Heart left ventricle (tissue), 16 donors: ENCODE measurements around the gene HRH2. TPM values are rescaled to one million over a fixed set of nuclear protein-coding genes. Genes with fewer than 3 reads are reported as not detected.

ENCODE experiments used
- ATAC-seq, 4 donors: fragments of 200-7000 bp; cut with Tn5 transposase; one replicate each; pipeline ENCODE4 v1.9.1; 2020 to 2022; ENCODE audit warnings: moderate library complexity in 4 of 4, mild to moderate bottlenecking in 3 of 4, moderate number of reproducible peaks in 1 of 4
- DNase-seq, 5 donors: peaks; one replicate each; pipeline ENCODE4 v3.0.0-alpha.2; 2020
- H3K27ac ChIP-seq, 12 donors: fragments of 200-600 bp; sonication (generic) in 4 of 12; one replicate each; pipeline versions ENCODE4 v1.5.0 to v1.8.0; 2016 to 2022; ENCODE audit warnings: mild to moderate bottlenecking in 2 of 12
- H3K27me3 ChIP-seq, 9 donors: fragments of 200-600 bp; sonication (generic) in 2 of 9; one replicate each; pipeline versions ENCODE4 v1.5.1 to v1.8.0; 2016 to 2022; ENCODE audit warnings: mild to moderate bottlenecking in 3 of 9
- H3K36me3 ChIP-seq, 9 donors: fragments of 200-600 bp; sonication (generic) in 2 of 9; one replicate each; pipeline versions ENCODE4 v1.5.0 to v1.8.0; 2018 to 2022; ENCODE audit warnings: mild to moderate bottlenecking in 2 of 9
- H3K4me1 ChIP-seq, 12 donors: fragments of 200-600 bp; sonication (generic) in 4 of 12; one replicate each; pipeline versions ENCODE4 v1.5.0 to v1.8.0; 2016 to 2022; ENCODE audit warnings: mild to moderate bottlenecking in 3 of 12
- H3K4me3 ChIP-seq, 12 donors: fragments of 200-600 bp; sonication (generic) in 4 of 12; one replicate each; pipeline versions ENCODE4 v1.5.0 to v1.8.0; 2017 to 2022; ENCODE audit warnings: mild to moderate bottlenecking in 9 of 12, moderate library complexity in 4 of 12
- H3K9me3 ChIP-seq, 12 donors: fragments of 200-600 bp; sonication (generic) in 4 of 12; one replicate each; pipeline versions ENCODE4 v1.5.0 to v1.8.0; 2016 to 2022; ENCODE audit warnings: mild to moderate bottlenecking in 1 of 12
- POLR2A ChIP-seq, 2 donors: fragments of 450-650 bp; IDR thresholded peaks; one replicate each; pipeline ENCODE4 v1.6.1; 2017; ENCODE audit warnings: antibody characterized with exemption in 2 of 2, mild to moderate bottlenecking in 2 of 2, moderate library complexity in 2 of 2
- WGBS, 4 donors: extraction: QIAGEN DNeasy Blood & Tissue Kit in 2 of 4; methylation state at CpG; one replicate each; pipeline versions ENCODE4 v1.1.5 to v1.1.7; 2013 to 2018; 5-methylcytosine and 5-hydroxymethylcytosine counted together
- intact Hi-C, 10 donors: fragments of 100-400 bp; cut with DNase I; formaldehyde crosslinking; loops; one replicate each; pipeline versions ENCODE4 v1.11.1 to v1.14.2; 2022
- polyA plus RNA-seq, 2 donors: library from polyadenylated mRNA; stranded (reverse); fragments of 200-250 nt; gene quantifications; one replicate each; pipeline ENCODE4 v1.2.3, GENCODE V29; 2013
- total RNA-seq, 9 donors: library from RNA; depleted of rRNA in 2 of 9; stranded (reverse); fragments of >200 nt in 2 of 9; fragmentation: NEBNext Ultra II Directional in 3 of 9; extraction: Animal tissue kit (Norgen Biotek cat#: 25700) in 3 of 9; gene quantifications; one replicate each; pipeline versions ENCODE4 v1.1.0 to v1.2.4, GENCODE V29; 2016 to 2023
- TF ChIP-seq, protein P1 (sequence below), 12 donors: fragments of 200-600 bp; sonication (generic) in 4 of 12; IDR thresholded peaks; one replicate each; pipeline versions ENCODE4 v1.5.0 to v1.8.0; 2018 to 2022; ENCODE audit warnings: antibody characterized with exemption in 12 of 12, mild to moderate bottlenecking in 5 of 12
- donor health status: ischemic (EF 13 %, LVEDD 7.1; RV severe dilation, severe dysfunction).
- donor health status: healthy with polysubstance abuse.
- donor health status: DM: no; HTN: yes; CAD: no.
- donor health status: DM: no; HTN: no; CAD: no.
- donor health status: ischemic (EF 25% LVEDD 6.9; RV normal size, moderate dysfunction).
- donor health status: ischemic (EF 25% LVEDD 5.7; RV mildly dilated, moderate dysfunction).
- donor health status: healthy.
- donor health status: DM: yes; HTN: yes; CAD: no.
- donor health status: ischemic (EF 35%, LVEDD 5.7; RV mildly dilated, moderate dysfunction).
- donor health status: nonischemic (EF 11% LVEDD 7.7; RV severe dilation, severe dysfunction).
- donor health status: DM: yes; HTN: yes; CAD: no.
- donor health status: PGD.
- donor health status: ischemic (EF 29% LVEDD 5.4; RV normal size, mild dysfunction).
- donor health status: nonischemic (EF 23%, LVEDD 6.1; RV moderate dilation, normal function).

Gene HRH2
- total and polyA plus RNA-seq, 11 donors: 26.0 to 66.0 (median 35.8) TPM

DNA sequence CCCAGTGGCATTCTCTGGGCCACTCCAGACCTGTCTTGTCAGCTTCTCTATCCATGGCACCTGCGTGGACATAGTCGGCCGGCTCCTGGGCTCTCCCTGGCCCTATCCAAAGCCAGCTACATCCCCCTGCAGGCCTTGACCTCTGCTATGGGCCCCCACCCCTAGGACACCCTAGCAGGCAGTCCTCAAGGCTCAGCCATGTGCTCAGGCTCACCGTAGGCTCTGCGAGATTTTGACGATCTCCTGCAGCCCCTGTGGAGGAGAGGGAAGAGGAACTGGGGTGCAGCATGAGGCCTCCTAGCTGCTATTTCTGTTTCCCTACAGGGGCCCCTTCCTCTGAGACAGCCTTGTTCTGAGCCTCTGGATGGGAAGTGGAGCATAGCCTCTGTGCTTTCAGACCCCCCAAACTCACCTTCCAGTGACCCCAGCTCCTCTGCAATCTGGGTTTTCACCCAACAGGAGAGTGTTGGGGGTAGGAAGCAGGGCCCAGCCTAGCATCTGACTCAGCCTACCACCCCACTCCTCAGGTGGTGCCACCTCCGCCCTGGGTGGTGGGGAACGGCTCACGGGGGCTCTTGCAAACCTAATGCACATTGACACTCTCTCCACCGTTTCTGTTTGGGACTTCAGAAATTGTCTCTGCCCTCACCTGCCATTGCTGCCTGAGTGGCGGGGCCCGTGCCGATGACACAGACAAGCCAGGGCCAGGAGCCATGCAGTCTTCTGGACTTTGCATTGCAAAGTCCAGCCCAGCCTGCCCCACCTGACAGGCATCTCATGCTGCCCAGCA is 36.7 kb downstream of the HRH2 start:
- peak in 1 of 4 donors; percentile 11 for ATAC-seq
- DNase-seq: no peak
- intact Hi-C loops: no loop called here
- Histone ChIP-seq H3K27ac (peak overlapping the region in 7 of 12 donors; percentile 6 to 89 (median 46)), H3K4me1 (peaks cover 0 to 73% (median 28%) of the 10 kb centered on the region in 12 donors), H3K27me3 (no peaks in the 10 kb centered on the region), H3K4me3 (no peak overlapping the region), H3K36me3 (peaks cover 0 to 8% (median 0%) of the 10 kb centered on the region in 9 donors), H3K9me3 (no peaks in the 10 kb centered on the region)
- 62 to 71% (median 67%) methylated on average over 12 to 13 of the region's 13 CpGs for WGBS, 4 donors
- TF ChIP-seq, protein P1, sequence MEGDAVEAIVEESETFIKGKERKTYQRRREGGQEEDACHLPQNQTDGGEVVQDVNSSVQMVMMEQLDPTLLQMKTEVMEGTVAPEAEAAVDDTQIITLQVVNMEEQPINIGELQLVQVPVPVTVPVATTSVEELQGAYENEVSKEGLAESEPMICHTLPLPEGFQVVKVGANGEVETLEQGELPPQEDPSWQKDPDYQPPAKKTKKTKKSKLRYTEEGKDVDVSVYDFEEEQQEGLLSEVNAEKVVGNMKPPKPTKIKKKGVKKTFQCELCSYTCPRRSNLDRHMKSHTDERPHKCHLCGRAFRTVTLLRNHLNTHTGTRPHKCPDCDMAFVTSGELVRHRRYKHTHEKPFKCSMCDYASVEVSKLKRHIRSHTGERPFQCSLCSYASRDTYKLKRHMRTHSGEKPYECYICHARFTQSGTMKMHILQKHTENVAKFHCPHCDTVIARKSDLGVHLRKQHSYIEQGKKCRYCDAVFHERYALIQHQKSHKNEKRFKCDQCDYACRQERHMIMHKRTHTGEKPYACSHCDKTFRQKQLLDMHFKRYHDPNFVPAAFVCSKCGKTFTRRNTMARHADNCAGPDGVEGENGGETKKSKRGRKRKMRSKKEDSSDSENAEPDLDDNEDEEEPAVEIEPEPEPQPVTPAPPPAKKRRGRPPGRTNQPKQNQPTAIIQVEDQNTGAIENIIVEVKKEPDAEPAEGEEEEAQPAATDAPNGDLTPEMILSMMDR (IDR thresholded peaks at IDR 0.05): no peak
- TF ChIP-seq POLR2A (IDR thresholded peaks at IDR 0.05): no peak

DNA sequence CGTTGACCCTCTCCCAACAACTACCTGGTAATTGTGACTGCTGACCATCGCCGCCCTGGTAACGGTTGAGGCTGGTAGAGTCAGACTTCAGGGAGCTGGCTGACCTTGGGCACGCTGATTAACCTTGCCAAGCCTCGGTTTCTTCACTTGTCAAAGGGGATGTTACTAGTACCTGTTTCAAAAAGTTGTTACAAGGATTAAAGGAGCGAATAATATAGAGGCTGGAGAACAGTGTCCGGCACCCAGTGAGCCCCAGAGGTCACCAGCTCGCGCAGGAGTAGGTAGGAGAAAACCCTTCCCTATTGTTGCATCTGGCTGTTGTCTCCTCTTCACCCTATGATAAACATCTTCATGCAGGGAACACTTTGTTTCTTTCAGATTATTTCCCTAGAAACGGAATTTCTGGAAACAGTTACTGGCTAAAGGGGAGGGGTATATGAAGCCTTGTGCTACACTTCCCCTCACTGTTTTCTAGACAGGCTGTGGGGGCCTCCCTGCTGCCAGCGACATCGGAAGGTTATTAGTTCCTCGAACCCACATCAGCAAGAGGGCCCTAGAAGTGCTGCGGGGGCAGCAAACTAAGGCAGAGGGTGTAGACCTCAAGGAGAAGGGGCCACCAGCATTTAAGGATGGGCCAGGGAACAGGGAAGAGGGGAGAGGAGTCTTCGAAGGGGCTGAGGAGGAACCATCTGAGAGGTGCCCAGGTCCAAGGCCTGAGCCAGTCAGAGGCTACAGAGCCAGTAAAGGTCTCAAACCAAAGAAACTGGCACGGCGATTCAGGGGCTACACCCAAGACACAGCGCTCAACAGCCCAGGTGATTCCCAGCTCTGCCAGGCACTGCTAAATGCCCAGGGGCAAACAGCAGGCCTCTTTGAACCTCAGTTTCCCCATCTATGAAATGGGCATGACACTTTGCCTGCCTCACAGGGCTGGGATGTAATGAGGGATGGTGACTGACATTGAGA is 37.6 kb downstream of the HRH2 start:
- ATAC-seq (peak in 1 of 4 donors; percentile 14), DNase-seq (no peak)
- TF ChIP-seq, protein P1 (IDR thresholded peaks at IDR 0.05): no peak
- TF ChIP-seq POLR2A (IDR thresholded peaks at IDR 0.05): no peak
- H3K9me3 ChIP-seq: no peaks in the 10 kb centered on the region
- no peak overlapping the region for H3K4me3 ChIP-seq
- H3K27me3 ChIP-seq: no peaks in the 10 kb centered on the region
- H3K4me1 ChIP-seq: peaks cover 0 to 64% (median 24%) of the 10 kb centered on the region in 12 donors
- intact Hi-C loops: no loop called here
- H3K36me3 ChIP-seq: peaks cover 0 to 14% (median 0%) of the 10 kb centered on the region in 9 donors
- H3K27ac ChIP-seq: peak overlapping the region in 7 of 12 donors; percentile 6 to 89 (median 41)
- WGBS, 4 donors: 75 to 79% (median 75%) methylated on average over 17 to 19 of the region's 19 CpGs

DNA sequence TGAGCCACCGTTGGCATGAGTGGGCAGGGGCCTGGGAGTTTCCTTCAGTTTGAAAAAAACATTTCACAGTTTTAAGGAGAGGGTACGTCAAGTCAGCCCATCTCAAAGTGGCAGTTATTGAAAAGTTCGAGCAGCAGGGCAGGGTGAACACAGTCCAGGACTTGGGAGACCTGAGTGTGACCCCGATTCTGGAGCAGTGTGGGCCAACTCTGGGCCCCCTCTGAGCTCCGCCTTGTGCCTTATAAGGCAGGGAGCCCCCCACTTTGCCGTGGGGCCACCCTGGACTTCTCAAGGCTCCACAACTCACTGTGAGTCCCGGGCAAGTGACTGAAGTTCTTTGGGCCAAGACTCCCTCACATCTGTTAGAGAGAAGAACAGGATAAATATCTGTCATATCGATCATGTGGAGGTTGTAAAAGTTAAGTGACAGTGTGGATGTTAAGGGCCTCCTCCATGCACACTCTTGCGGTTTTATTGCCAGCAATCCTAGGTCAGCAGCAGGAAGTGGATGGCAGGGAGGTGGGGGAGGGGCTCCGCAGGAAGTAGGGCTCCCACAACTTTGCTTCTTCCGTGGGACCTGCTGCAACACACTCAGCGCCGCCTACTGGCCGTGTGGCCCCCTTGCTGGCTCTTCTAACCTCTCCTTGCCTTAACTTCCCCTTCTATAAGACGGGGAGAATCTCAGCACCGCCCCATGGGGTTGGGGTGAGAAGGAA is 38.4 kb downstream of the HRH2 start:
- WGBS, 4 donors: 49 to 62% (median 53%) methylated on average over 16 of the region's 16 CpGs
- intact Hi-C loops: no loop called here
- DNase-seq: peak; percentile 71 to 90 (median 82)
- Histone ChIP-seq H3K27me3 (no peaks in the 10 kb centered on the region), H3K4me3 (no peak overlapping the region), H3K9me3 (no peaks in the 10 kb centered on the region), H3K27ac (peak overlapping the region in 5 of 12 donors; percentile 2 to 89 (median 46)), H3K36me3 (peaks cover 0 to 14% (median 0%) of the 10 kb centered on the region in 9 donors), H3K4me1 (peaks cover 0 to 55% (median 24%) of the 10 kb centered on the region in 12 donors)
- ATAC-seq: peak; percentile 38 to 70 (median 56)
- no peak for TF ChIP-seq POLR2A (IDR thresholded peaks at IDR 0.05)
- TF ChIP-seq, protein P1 (IDR thresholded peaks at IDR 0.05): peak; percentile 13 to 72 (median 48)
